HCEC 1CT (cell line): ENCODE data around the gene PDE4D.

Experiments
- DNase-seq: peaks from one replicate; pipeline ENCODE4 v3.0.0-alpha.2; 2017

Gene PDE4D

DNA sequence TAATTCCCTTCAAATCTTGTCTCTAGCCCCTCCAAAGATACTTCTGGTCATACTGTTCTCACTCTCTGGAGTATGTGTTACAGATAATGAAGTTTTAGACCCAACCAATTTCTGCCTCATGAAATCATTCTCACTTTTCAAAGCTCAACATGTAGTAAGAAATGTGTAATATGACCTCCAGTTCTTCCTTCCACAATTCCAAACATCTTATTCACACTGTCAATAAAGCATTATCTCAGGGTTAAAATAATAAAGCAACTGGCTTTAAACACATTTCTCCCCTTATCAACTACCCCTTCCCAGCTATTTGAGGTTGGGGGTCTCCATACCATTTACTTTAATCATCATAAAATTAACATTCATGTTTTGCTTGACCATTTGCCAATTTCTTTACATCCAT lies 656.5 kb downstream of the PDE4D start:
- peak; percentile 22 for DNase-seq

GRCh38 chr5:59236448-59236847 lies 657.1 kb downstream of the PDE4D start:
- no peak for DNase-seq

DNA sequence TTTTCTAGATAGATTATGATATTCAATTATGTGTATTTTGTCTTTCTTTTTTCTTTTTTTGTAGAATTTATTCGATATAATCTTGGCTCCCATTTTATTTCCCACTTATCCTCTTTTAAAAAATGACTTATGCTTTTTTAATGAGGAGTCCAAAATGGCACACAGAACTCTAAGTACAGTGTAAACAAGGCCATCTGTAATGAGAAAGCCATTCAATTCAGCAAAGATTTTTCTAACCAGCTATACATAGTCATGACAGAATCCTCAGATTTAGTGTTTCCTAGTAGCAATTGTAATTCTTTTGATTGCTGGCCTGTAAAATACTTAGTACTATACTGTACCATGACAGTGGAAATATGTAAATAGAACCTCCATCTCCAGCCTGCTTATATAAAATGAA lies 659.3 kb downstream of the PDE4D start:
- DNase-seq, result no peak

GRCh38 chr5:59231221-59231931 lies 662.1 kb downstream of the PDE4D start:
- DNase-seq, result no peak

- DNase-seq, result peak; percentile 30
These were observed 670.6 kb downstream of the PDE4D start for GRCh38 chr5:59222687-59223511.

DNA sequence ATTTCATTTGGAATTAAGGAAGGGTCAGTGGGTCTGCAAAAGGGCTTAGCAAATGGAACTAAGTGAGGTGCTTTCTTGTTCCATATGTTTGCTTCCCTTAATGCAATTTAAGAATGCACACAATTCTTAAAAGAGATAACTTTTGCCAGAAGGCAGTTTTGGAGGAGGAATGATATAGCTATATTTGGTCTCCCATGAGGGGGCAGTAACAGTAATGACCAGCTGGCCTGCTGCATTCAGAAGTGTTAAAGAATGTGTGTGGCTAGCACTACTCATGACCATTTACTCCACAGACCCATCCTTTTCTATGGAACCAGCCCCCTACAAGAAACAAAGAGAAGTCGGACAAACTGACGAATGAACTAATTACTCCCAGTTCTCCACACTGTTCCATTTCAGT lies 671.8 kb downstream of the PDE4D start:
- peak; percentile 19 for DNase-seq

- peak; percentile 57 for DNase-seq
These were observed 675.0 kb downstream of the PDE4D start for GRCh38 chr5:59218424-59219045.

GRCh38 chr5:59216841-59217240 lies 676.7 kb downstream of the PDE4D start:
- no peak for DNase-seq

GRCh38 chr5:59212596-59212995 lies 680.9 kb downstream of the PDE4D start:
- DNase-seq, result no peak

GRCh38 chr5:59209758-59210359 lies 683.7 kb downstream of the PDE4D start:
- peak; percentile 77 for DNase-seq

DNA sequence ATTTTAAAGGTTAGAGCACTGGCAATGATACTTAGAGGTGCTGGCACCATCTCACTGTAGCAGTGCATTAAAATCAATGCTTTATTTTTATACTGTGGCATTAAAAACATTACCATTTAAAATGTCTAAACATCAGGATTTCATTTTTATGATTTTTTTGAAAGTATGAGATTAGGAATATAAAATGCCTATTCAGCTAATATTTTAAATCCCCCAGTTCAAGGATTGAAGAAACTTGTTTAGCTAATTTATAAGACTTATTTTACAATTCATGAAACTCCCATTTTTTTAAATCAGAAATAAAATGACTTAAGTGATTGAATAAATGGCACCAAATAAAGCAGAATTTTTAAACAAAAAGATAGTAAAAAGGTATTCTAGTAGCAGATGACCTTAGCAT lies 685.1 kb downstream of the PDE4D start:
- DNase-seq, result no peak

GRCh38 chr5:59207401-59207800 lies 686.1 kb downstream of the PDE4D start:
- no peak for DNase-seq

- peak; percentile 97 for DNase-seq
These were observed 687.4 kb downstream of the PDE4D start for GRCh38 chr5:59206132-59206581.

GRCh38 chr5:59204114-59204897 lies 689.2 kb downstream of the PDE4D start:
- peak; percentile 35 for DNase-seq

GRCh38 chr5:59199868-59200267 lies 693.7 kb downstream of the PDE4D start:
- DNase-seq, result no peak

- no peak for DNase-seq
These were observed 694.7 kb downstream of the PDE4D start for GRCh38 chr5:59198832-59199231.

- no peak for DNase-seq
These were observed 695.2 kb downstream of the PDE4D start for GRCh38 chr5:59198365-59198764.

DNA sequence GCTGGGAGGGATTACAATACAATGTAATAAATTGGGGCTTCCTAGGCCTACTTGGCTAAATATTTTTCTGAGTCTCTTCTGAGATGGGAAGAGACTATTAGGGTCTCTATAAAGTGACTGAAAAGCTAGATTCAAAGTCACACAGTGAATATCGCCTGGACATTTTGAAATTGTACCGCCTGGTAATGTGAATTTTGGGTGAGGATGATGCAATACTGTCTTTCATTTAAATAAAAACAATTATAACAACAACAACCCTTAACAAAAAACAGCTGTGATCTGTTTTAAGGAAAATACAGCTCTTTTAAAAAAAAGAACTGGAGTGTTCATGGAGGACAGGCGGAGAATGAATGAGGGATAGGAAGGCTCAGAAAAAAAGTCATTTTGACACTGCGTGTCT lies 695.6 kb downstream of the PDE4D start:
- DNase-seq, result no peak

GRCh38 chr5:59193616-59194319 lies 699.8 kb downstream of the PDE4D start:
- DNase-seq, result peak; percentile 98

DNA sequence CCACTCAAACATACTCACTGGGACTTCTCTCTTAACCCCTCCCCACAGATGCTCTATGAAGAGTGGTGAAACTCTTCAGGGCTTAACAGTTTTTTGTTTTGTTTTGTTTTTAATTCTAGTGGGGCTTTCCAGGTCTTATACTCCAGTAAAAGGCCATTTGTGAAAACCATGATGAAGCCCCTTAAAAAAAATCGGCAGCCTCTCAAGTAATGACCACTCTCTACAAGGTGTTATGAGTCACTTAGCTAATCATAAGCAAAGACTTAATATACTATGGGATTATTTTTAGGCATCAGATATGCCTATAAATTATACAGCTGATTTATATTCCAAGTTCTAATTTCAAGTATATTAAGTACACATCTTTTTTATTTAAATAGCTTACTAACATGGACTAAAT lies 702.8 kb downstream of the PDE4D start:
- no peak for DNase-seq

DNA sequence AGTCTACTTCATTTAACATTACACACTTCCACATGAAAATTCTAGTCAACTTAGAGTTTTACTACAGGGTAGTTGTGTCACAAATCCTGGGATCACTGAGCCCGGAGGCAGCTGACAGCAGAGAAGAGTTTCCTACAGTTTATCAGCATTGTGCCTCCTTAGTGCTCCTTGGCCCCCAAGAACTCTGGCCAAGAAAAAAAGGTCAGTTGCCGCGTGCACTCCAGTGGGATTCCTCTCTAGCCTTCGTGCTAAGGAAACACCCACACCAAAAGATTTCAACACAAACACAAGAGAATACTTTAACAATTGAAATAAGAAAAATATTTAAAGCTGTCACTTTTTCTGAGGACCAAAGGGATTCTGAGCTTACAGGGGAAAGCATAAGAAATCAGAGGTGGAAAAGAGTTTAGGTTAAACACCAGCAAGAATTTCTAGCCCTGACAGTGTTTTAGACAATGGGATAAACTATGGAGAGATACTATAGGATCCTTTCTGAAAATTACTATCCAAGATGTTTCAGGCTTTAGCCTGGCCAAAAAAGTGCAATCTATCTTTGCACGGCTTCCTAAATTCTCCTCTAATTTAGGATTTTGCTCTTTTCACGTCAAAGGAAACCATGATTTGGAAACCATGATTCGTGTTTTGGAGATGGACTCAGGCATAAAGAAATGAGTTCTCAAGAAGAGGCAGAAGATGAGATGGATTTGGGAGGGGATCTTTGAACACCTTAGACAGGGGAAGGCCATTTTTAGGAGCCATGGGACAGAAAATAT lies 703.9 kb downstream of the PDE4D start:
- no peak for DNase-seq
